ENCODE results near the gene SERPINA1. TPM values are rescaled to one million over a fixed set of nuclear protein-coding genes. Genes with fewer than 3 reads are reported as not detected.

Gene SERPINA1
- total RNA-seq, 6 experiments from 2014 or later: 0.07 to 0.40 (median 0.17) TPM; not detected in 3

- Mint-ChIP-seq H3K36me3 (ENCODE audit: low read depth) (no peaks in the 10 kb centered on the region; the same call in 1 of the 2 replicates), H3K4me1 (ENCODE audit: low read depth) (no peaks in the 10 kb centered on the region), H3K27ac (no peak overlapping the region), H3K4me3 (no peak overlapping the region), H3K27me3 (ENCODE audit: insufficient read depth) (no peaks in the 10 kb centered on the region; the same call in 1 of the 2 replicates), H3K9me3 (peaks cover 9% of the 10 kb centered on the region; the same call in 1 of the 2 replicates)
- DNase-seq: no peak
- TF ChIP-seq CTCF (IDR thresholded peaks at IDR 0.05): no peak
These were observed 57.5 kb downstream of the SERPINA1 start for GRCh38 chr14:94330857-94331256.

GRCh38 chr14:94330432-94330831, 58.0 kb downstream of the SERPINA1 start:
- no peak for DNase-seq
- Mint-ChIP-seq H3K27ac (no peak overlapping the region), H3K4me1 (ENCODE audit: low read depth) (no peaks in the 10 kb centered on the region), H3K36me3 (ENCODE audit: low read depth) (no peaks in the 10 kb centered on the region; the same call in 1 of the 2 replicates), H3K27me3 (ENCODE audit: insufficient read depth) (no peaks in the 10 kb centered on the region; the same call in 1 of the 2 replicates), H3K9me3 (peaks cover 9% of the 10 kb centered on the region; the same call in 1 of the 2 replicates), H3K4me3 (no peak overlapping the region)
- TF ChIP-seq CTCF (IDR thresholded peaks at IDR 0.05): no peak

- Mint-ChIP-seq H3K4me1 (ENCODE audit: low read depth) (no peaks in the 10 kb centered on the region), H3K9me3 (peaks cover 9% of the 10 kb centered on the region; the same call in 1 of the 2 replicates), H3K4me3 (no peak overlapping the region), H3K36me3 (ENCODE audit: low read depth) (no peaks in the 10 kb centered on the region; the same call in 1 of the 2 replicates), H3K27ac (no peak overlapping the region), H3K27me3 (ENCODE audit: insufficient read depth) (no peaks in the 10 kb centered on the region; the same call in 1 of the 2 replicates)
- DNase-seq: no peak
- TF ChIP-seq CTCF (IDR thresholded peaks at IDR 0.05): no peak
These were observed 58.5 kb downstream of the SERPINA1 start for GRCh38 chr14:94329857-94330256.

- TF ChIP-seq CTCF (IDR thresholded peaks at IDR 0.05): no peak
- H3K27ac Mint-ChIP-seq: no peak overlapping the region
- peaks cover 9% of the 10 kb centered on the region; the same call in 1 of the 2 replicates for H3K9me3 Mint-ChIP-seq
- no peaks in the 10 kb centered on the region; the same call in 1 of the 2 replicates for H3K27me3 Mint-ChIP-seq (ENCODE audit: insufficient read depth)
- H3K4me1 Mint-ChIP-seq (ENCODE audit: low read depth): no peaks in the 10 kb centered on the region
- no peak overlapping the region for H3K4me3 Mint-ChIP-seq
- DNase-seq: no peak
- no peaks in the 10 kb centered on the region; the same call in 1 of the 2 replicates for H3K36me3 Mint-ChIP-seq (ENCODE audit: low read depth)
These were observed 60.2 kb downstream of the SERPINA1 start for GRCh38 chr14:94328196-94328595.

Other genes starting within 250 kb of the SERPINA1 start
- gene PPP4R4, start 214.3 kb downstream of the SERPINA1 start, total RNA-seq (2021; fragmentation: NEBNext Ultra II Directional; extraction: Animal tissue kit (Norgen Biotek cat#: 25700)): under 1 TPM in 2 of 6 experiments, not detected in 4; 0.05 to 0.14 TPM
- not detected for gene SERPINA10, start 95.3 kb downstream of the SERPINA1 start, total RNA-seq (2021; fragmentation: NEBNext Ultra II Directional; extraction: Animal tissue kit (Norgen Biotek cat#: 25700))
- gene SERPINA6, start 65.3 kb downstream of the SERPINA1 start, total RNA-seq (2021; fragmentation: NEBNext Ultra II Directional; extraction: Animal tissue kit (Norgen Biotek cat#: 25700)): not detected
- gene SERPINA2, start 21.9 kb downstream of the SERPINA1 start, total RNA-seq (2021; fragmentation: NEBNext Ultra II Directional; extraction: Animal tissue kit (Norgen Biotek cat#: 25700)): not detected
- not detected for gene SERPINA11, start 64.2 kb upstream of the SERPINA1 start, total RNA-seq (2021; fragmentation: NEBNext Ultra II Directional; extraction: Animal tissue kit (Norgen Biotek cat#: 25700))
- not detected for gene SERPINA9, start 87.6 kb upstream of the SERPINA1 start, total RNA-seq (2021; fragmentation: NEBNext Ultra II Directional; extraction: Animal tissue kit (Norgen Biotek cat#: 25700))
- not detected for gene SERPINA12, start 120.9 kb upstream of the SERPINA1 start, total RNA-seq (2021; fragmentation: NEBNext Ultra II Directional; extraction: Animal tissue kit (Norgen Biotek cat#: 25700))
- gene SERPINA4, start 172.8 kb upstream of the SERPINA1 start, total RNA-seq (2021; fragmentation: NEBNext Ultra II Directional; extraction: Animal tissue kit (Norgen Biotek cat#: 25700)): not detected
- not detected for gene SERPINA5, start 192.8 kb upstream of the SERPINA1 start, total RNA-seq (2021; fragmentation: NEBNext Ultra II Directional; extraction: Animal tissue kit (Norgen Biotek cat#: 25700))
- gene SERPINA3, start 223.8 kb upstream of the SERPINA1 start, total RNA-seq (2021; fragmentation: NEBNext Ultra II Directional; extraction: Animal tissue kit (Norgen Biotek cat#: 25700)): not detected